Endothelial cell of umbilical vein (primary cell): ENCODE results near the gene LRRTM4. TPM values are rescaled to one million over a fixed set of nuclear protein-coding genes. Genes with fewer than 3 reads are reported as not detected.

Experiments
- BruUV-seq: library from RNA; stranded (reverse); fragments of 400-500 nt; replicated peaks from 2 replicates; lab custom pipeline; 2021; lab: Mats Ljungman, UMichigan
- CTCF ChIA-PET: fragments of 300-600, 350-600 bp; sonication (Branson Sonifier 250); formaldehyde crosslinking; loops from one replicate; lab custom pipeline; 2021; ENCODE audit warnings: antibody characterized with exemption, inconsistent platforms; lab: Charles Lee
- POLR2A ChIA-PET: fragments of 300-600, 350-600 bp; sonication (Branson Sonifier 250); formaldehyde crosslinking; loops from one replicate; lab custom pipeline; 2021; ENCODE audit warnings: antibody characterized with exemption, inconsistent platforms; lab: Charles Lee
- DNase-seq: peaks from one replicate; pipeline ENCODE4 v3.0.0-alpha.2; 2011; ENCODE audit warnings: low read depth, low spot score
- FAIRE-seq: peaks from 2 replicates; lab custom pipeline; 2011; peaks lifted over from hg19 to GRCh38; lab: Jason Lieb, UNC
- H2AFZ ChIP-seq: 2 replicates; pipeline ENCODE4 v1.6.0; 2012; ENCODE audit warnings: low read depth, low read length, control low read depth, inconsistent platforms
- H3K27ac ChIP-seq: 2 replicates; pipeline ENCODE4 v1.5.1; 2011; ENCODE audit warnings: low read depth, mild to moderate bottlenecking, control low read depth, low read length, moderate library complexity; ENCODE audit not compliant: insufficient read depth
- H3K27me3 ChIP-seq, 2 experiments: 2 replicates each; pipeline versions ENCODE4 v1.6.0 to v1.6.1; 2011; ENCODE audit warnings: low read length in 2 of 2, mixed read lengths in 1 of 2; ENCODE audit not compliant: control insufficient read depth in 2 of 2, insufficient read depth in 2 of 2
- H3K36me3 ChIP-seq, 2 experiments: 2 replicates in 1 of 2; 3 replicates in 1 of 2; pipeline ENCODE4 v1.5.1; 2011; ENCODE audit warnings: low read length in 2 of 2, mild to moderate bottlenecking in 1 of 2, moderate library complexity in 1 of 2; ENCODE audit not compliant: control insufficient read depth in 2 of 2, insufficient read depth in 2 of 2; ENCODE audit errors: extremely low read depth in 1 of 2
- H3K4me1 ChIP-seq: 3 replicates; pipeline ENCODE4 v1.5.1; 2011; ENCODE audit warnings: mild to moderate bottlenecking, low read length; ENCODE audit not compliant: control insufficient read depth, insufficient read depth; ENCODE audit errors: extremely low read depth
- H3K4me2 ChIP-seq: 2 replicates; pipeline ENCODE4 v1.6.1; 2011; ENCODE audit warnings: low read length, control low read depth, mixed read lengths; ENCODE audit not compliant: insufficient read depth
- H3K4me3 ChIP-seq, 3 experiments: fragments of 200-600 bp in 1 of 3; sonication (generic), shearing (Covaris generic) in 1 of 3; replicated peaks in 1 of 3; 2 replicates each; pipeline ENCODE4 v1.5.1; 2011 to 2016; ENCODE audit warnings: control low read depth in 3 of 3, low read length in 3 of 3, mild to moderate bottlenecking in 2 of 3, inconsistent platforms in 1 of 3, low read depth in 1 of 3, moderate library complexity in 1 of 3; ENCODE audit not compliant: insufficient read depth in 1 of 3
- H3K79me2 ChIP-seq: 2 replicates; pipeline ENCODE4 v1.6.0; 2012; ENCODE audit warnings: low read length, inconsistent platforms; ENCODE audit not compliant: control insufficient read depth, insufficient read depth
- H3K9ac ChIP-seq: replicated peaks from 2 replicates; pipeline ENCODE3; 2011; ENCODE audit warnings: low read length, control low read depth; ENCODE audit not compliant: insufficient read depth; ENCODE audit errors: extremely low read depth
- H3K9me1 ChIP-seq: replicated peaks from 3 replicates; pipeline ENCODE4 v1.6.0; 2011; ENCODE audit warnings: mild to moderate bottlenecking, low read length; ENCODE audit not compliant: control insufficient read depth, insufficient read depth; ENCODE audit errors: extremely low read depth
- H3K9me3 ChIP-seq: replicated peaks from 2 replicates; pipeline ENCODE4 v1.5.1; 2012; ENCODE audit warnings: low read length, inconsistent platforms; ENCODE audit not compliant: control insufficient read depth, insufficient read depth
- H4K20me1 ChIP-seq: replicated peaks from 2 replicates; pipeline ENCODE3; 2011; ENCODE audit warnings: mild to moderate bottlenecking, low read length; ENCODE audit not compliant: control insufficient read depth, insufficient read depth; ENCODE audit errors: extremely low read depth
- CTCF ChIP-seq, 2 donors: IDR thresholded peaks; 1 replicate in 1 of 2; 2 replicates in 1 of 2; pipeline ENCODE4 v1.5.1; 2011; ENCODE audit warnings: low read length in 2 of 2, mild to moderate bottlenecking in 2 of 2, moderate library complexity in 2 of 2, control low read depth in 1 of 2, inconsistent platforms in 1 of 2, low read depth in 1 of 2; ENCODE audit not compliant: insufficient read depth in 1 of 2; ENCODE audit errors: extremely low read depth in 1 of 2
- EZH2 ChIP-seq: IDR thresholded peaks from 2 replicates; pipeline ENCODE4 v1.6.1; 2012; ENCODE audit warnings: borderline replicate concordance, low read depth, mild to moderate bottlenecking, moderate library complexity, low read length, inconsistent platforms; ENCODE audit not compliant: severe bottlenecking
- FOS ChIP-seq: IDR thresholded peaks from 2 replicates; pipeline ENCODE4 v1.6.1; 2011; ENCODE audit warnings: mild to moderate bottlenecking, low read length, moderate library complexity, borderline replicate concordance; ENCODE audit not compliant: insufficient read depth
- GATA2 ChIP-seq: IDR thresholded peaks from 2 replicates; pipeline ENCODE4 v1.7.0; 2011; ENCODE audit warnings: low read depth, mild to moderate bottlenecking, moderate library complexity, mixed read lengths, low read length; ENCODE audit not compliant: insufficient read length, insufficient read depth
- JUN ChIP-seq: IDR thresholded peaks from 2 replicates; pipeline ENCODE4 v1.6.1; 2011; ENCODE audit warnings: borderline replicate concordance, low read depth; ENCODE audit not compliant: insufficient read length, insufficient read depth
- MAX ChIP-seq: IDR thresholded peaks from 2 replicates; pipeline ENCODE4 v1.6.1; 2011; ENCODE audit not compliant: insufficient read depth, insufficient read length
- MYC ChIP-seq: IDR thresholded peaks from one replicate; pipeline ENCODE4 v1.6.1; 2011; ENCODE audit warnings: mild to moderate bottlenecking, low read depth, low read length
- POLR2A ChIP-seq: IDR thresholded peaks from 2 replicates; pipeline ENCODE4 v1.6.1; 2012; ENCODE audit warnings: low read depth, mild to moderate bottlenecking, control low read depth, low read length
- POLR2AphosphoS5 ChIP-seq: IDR thresholded peaks from 2 replicates; pipeline ENCODE4 v1.6.1; 2012; ENCODE audit warnings: low read depth, mild to moderate bottlenecking, control low read depth, low read length, moderate library complexity; ENCODE audit not compliant: insufficient read depth
- dilution Hi-C: fragments of 300-500 bp; cut with MboI; formaldehyde crosslinking; loops from one replicate; pipeline ENCODE4 v1.15.0; 2019; ENCODE audit warnings: low sequenced_read_pairs; ENCODE audit not compliant: extremely low pct_ligation_motif_present
- intact Hi-C: fragments of 100-400 bp; cut with micrococcal nuclease; formaldehyde crosslinking; loops from one replicate; pipeline ENCODE4 v1.10.0; 2022
- polyA plus RNA-seq, 4 experiments: library from polyadenylated mRNA; depleted of rRNA in 3 of 4; stranded (reverse) in 3 of 4; unstranded in 1 of 4; fragments of >200 nt; gene quantifications; 2 replicates each; pipeline versions ENCODE4 v1.2.1 to v1.2.3, GENCODE V29; 2011 to 2012; ENCODE audit warnings: missing spikeins in 1 of 4
- total RNA-seq: library from RNA; stranded (reverse); gene quantifications from 2 replicates; pipeline ENCODE4 v1.2.3, GENCODE V29; 2021

The LRRTM4 gene
- total and polyA plus RNA-seq, 2 donors (not counting 3 experiments of a cell fraction or from before 2014, with no cell fraction given) = not detected

- POLR2A ChIA-PET = no interaction called here
- dilution Hi-C loops (no loop called here), intact Hi-C loops (no loop called here)
Measured at GRCh38 chr2:77507657-77508056, 14.5 kb downstream of the LRRTM4 start.

More at GRCh38 chr2:77507657-77508056, 14.5 kb downstream of the LRRTM4 start:
- CTCF ChIA-PET = no interaction called here
- no peak overlapping the region for H3K4me2 ChIP-seq
- no peaks in the 10 kb centered on the region for H3K36me3 ChIP-seq
- H4K20me1 ChIP-seq = no peaks in the 10 kb centered on the region
- no peak overlapping the region for H3K9ac ChIP-seq
- H3K79me2 ChIP-seq = no peaks in the 10 kb centered on the region
- TF ChIP-seq CTCF (IDR thresholded peaks at IDR 0.05; ENCODE audit: extremely low read depth in 1 of 2, insufficient read depth in 1 of 2, low read depth in 1 of 2, low read length in 2 of 2) (no peak), JUN (no peak), POLR2AphosphoS5 (no peak), MAX (no peak), FOS (no peak), POLR2A (no peak), GATA2 (no peak), EZH2 (no peak), MYC (no peak)
- no peaks in the 10 kb centered on the region for H3K4me1 ChIP-seq
- H2AFZ ChIP-seq = no peak overlapping the region
- H3K9me3 ChIP-seq = no peaks in the 10 kb centered on the region
- H3K4me3 ChIP-seq = no peak overlapping the region
- FAIRE-seq (no peak), DNase-seq (no peak)
- BruUV-seq = no TSS peak
- H3K27me3 ChIP-seq = no peaks in the 10 kb centered on the region
- no peak overlapping the region for H3K27ac ChIP-seq
- H3K9me1 ChIP-seq = no peaks in the 10 kb centered on the region
